Daoy (cell line): ENCODE results near the gene GZMM. TPM values are rescaled to one million over a fixed set of nuclear protein-coding genes. Genes with fewer than 3 reads are reported as not detected.

ENCODE experiments used
- DNase-seq: peaks from one replicate; pipeline ENCODE4 v3.0.0-alpha.2; 2015; ENCODE audit warnings: low read depth
- total RNA-seq: library from RNA; depleted of rRNA; stranded (reverse); fragments of >200 nt; shearing (Covaris generic); gene quantifications from 2 replicates; pipeline ENCODE4 v1.2.3, GENCODE V29; 2014

GZMM gene
- total RNA-seq, 1 experiment from 2014 or later = 4.2 TPM

DNA sequence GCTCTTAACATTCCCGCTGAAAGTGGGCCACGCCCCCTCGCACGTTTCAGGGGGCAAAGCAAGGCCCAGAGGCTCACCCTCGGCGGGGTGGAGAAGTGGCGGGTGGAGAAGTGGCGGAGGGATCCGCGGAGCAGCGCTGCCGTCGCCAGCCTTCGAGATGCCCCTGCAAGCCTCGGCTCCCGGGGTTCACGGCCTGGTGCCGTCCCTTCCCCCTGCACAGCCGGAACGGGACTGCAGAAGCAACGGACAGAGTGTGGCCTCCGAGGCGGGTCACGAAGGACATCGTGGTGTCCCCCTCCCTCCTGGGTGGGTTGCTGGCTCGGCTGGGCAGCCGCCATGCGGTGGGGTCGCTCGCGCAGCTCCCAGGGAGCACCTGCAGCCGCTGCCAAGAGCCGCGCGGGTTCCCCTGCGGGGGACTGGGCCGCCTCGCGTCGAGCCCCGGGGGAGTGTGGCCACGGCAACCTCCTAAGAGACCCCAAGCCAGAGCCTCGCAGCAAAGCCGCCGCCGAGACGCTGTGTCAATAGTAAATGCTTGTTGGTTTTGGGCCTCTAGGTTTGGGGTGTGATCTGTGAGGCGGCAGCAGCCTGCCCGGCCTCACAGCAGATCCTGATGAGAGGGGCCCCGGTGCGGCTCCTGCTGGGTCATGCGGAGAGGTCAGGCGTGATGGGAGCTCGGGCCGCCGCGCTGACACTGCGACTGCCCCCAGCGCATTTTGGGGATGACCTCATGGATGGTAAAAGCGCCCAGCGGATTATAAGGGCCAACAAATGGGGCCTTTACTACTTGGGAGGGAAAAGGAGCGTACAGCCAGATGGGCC lies 31.1 kb upstream of the GZMM start:
- DNase-seq = no peak

DNA sequence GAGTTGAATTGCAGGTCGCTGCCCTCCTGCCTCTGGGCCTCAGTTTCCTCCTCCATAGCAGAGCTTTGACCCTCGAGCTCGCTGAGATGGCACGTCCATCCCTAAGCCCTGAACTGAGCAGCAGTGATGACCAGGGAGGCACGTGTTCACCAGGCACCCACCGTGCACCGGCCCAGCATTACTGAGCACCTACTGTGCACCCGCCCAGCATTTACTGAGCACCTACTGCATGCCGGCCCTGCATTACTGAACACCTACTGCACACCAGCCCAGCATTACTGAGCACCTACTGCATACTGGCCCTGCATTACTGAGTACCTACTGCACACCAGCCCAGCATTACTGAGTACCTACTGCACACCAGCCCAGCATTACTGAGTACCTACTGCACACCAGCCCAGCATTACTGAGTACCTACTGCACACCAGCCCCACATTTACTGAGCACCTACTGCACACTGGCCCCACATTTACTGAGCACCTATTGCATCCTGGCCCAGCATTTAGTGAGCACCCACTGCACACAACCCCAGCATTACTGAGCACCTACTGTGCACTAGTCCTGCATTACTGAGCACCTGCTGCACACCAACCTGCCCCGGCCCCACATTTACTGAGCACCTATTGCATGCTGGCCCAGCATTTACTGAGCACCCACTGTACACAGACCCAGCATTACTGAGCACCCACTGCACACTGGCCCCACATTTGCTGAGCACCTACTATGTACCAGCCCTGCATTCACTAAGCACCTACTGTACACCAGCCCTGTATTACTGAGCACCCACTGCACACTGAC lies 30.3 kb upstream of the GZMM start:
- no peak for DNase-seq

- DNase-seq = no peak
These were observed 29.6 kb upstream of the GZMM start for GRCh38 chr19:514166-514663.

DNA sequence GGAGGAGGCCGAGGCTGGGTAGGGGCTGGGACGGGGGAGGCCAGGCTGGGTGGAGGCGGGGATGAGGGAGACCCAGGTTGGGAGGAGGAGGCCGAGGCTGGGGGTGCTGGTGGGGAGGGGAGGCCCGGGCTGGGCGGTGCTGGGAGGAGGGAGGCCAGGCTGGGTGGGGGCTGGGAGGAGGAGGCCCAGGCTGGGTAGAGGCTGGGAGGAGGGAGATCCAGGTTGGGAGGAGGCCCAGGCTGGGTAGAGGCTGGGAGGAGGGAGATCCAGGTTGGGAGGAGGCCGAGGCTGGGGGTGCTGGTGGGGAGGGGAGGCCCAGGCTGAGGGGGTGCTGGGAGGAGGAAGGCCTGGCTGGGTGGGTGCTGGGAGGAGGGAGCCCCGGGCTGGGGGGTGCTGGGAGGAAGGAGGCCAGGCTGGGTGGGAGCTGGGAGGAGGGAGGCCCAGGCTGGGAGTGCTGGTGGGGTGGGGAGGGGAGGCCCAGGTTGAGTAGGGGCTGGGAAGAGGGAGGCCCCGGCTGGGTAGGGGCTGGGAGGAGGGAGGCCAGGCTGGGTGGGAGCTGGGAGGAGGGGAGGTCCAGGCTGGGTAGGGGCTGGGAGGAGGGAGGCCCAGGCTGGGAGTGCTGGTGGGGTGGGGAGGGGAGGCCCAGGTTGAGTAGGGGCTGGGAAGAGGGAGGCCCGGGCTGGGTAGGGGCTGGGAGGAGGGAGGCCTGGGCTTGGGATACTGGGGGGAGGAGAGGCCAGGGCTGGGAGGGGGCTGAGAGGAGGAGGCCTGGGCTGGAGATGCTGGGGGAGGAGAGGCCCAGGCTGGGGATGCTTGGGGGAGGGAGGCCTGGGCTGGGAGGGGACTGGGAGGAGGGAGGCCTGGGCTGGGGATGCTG lies 25.9 kb upstream of the GZMM start:
- DNase-seq = no peak

- DNase-seq = no peak
These were observed 25.1 kb upstream of the GZMM start for GRCh38 chr19:518598-519231.

DNA sequence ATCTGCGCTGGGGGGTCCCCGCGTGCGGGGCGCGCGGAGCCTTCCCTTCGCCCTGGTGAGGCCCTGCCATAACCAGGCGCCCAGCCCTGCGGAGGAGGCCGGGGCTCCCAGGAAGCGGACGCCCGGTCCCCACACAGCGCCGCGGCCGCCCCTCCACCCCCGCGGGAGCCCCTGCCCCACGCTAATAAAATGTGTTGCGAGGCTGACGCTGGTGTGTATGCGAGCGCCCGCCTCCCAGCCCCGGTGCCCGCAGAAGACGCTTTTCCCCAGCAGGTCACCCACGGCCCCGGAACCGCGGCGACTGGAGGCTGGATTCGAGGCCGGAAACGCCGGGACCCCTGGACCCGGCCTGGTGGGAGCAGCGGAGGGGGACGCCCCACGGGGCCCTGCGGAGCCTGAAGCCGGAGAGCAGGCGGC lies 24.4 kb upstream of the GZMM start:
- no peak for DNase-seq

DNA sequence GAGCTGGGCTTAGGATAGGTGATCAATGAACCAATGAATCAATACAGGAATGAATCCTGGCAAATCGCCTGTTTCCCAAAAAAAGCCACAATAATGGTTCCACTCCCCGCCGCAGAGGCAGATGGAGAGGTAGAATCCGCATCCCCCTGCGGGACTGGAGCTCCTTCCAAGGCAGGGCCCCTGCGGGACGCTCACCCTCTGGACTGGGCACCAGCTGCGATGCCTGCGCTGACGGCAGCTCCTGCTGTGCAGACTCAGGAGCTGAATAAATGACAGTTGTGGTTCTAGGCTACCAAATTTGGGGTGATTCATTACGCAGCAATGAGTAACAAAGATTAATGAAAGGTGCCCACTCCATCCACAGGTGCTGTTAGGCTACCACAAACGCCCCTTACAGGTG lies 21.1 kb upstream of the GZMM start:
- DNase-seq = no peak

GRCh38 chr19:524062-524674 lies 19.7 kb upstream of the GZMM start:
- peak; percentile 64 for DNase-seq

DNA sequence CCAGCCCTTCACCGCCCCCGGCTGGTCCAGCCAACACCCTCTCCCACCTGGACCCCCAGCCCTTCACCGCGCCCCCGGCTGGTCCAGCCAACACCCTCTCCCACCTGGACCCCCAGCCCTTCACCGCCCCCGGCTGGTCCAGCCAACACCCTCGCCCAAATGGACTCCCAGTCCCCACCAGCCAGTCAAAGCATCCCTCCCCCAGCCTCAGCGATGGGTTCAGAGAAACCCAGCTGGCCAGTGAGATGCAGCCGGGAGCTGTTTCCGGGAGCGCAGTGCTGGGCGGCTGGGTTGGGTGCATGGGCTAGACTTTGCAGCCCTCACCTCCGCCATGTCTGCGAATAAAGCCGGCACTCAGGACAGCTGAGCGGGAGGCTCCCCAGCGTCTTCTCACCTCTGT lies 18.8 kb upstream of the GZMM start:
- DNase-seq = no peak

DNA sequence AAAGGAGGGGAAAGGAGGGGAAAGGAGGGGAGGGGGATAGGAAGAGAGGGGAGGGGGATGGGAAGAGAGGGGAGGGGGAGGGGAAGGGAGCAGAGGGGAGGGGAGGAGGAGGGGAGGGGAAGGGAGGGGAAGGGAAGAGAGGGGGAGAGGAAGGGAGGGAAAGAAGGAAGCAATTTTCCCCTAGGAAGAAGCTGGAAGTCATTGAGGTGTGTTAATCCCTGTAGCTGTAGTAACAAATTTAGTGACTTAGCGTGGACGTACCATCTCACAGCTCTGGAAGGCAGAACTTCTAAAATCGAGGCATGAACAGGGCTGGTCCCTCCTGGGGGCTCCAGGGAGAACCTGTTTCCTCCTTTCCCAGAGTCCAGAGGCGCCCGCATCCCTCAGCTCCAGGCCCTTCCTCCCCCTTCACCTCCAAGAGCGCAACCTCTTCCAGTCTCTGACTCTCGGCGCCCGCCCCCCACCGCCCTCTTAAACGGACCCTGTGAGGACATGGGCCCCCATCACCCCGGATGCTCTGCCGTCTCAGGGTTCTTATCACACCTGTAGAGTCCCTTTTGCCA lies 17.9 kb upstream of the GZMM start:
- DNase-seq = no peak

DNA sequence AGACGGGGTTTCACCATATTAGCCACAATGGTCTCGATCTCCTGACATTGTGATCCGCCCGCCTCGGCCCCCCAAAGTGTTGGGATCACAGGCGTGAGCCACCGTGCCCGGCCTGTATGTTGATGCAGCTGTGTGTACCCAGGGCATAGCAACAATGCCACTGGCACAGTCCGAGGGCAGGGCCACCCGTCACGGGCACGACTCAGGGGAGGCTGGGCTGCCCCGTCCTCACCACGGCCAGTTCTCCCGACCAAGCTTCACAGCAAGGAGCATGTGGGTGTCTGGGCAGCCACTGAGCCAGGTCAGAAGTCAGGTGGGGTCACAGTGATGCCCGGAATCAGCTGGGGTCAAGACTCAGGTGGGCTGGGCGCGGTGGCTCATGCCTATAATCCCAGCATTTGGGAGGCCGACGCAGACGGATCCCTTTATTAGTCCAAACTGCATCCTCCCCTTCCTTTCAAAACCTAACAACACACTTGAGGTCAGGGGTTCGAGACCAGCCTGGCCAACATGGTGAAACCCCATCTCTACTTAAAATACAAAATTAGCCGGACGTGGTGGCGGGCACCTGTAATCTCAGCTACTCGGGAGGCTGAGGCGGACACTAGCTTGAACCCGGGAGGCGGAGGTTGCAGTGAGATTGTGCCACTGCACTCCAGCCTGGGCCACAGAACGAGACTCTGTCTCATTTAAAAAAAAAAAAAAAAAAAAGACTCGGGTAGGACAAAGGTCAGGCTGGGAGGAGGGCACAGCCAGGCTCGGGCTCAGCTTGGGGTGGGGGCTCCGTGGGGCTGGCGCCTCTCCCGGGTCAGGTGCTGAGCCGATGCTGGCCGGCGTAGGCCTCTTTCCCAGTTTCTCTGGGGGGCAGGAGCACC lies 13.5 kb upstream of the GZMM start:
- DNase-seq = no peak

- peak; percentile 94 for DNase-seq
These were observed 12.7 kb upstream of the GZMM start for GRCh38 chr19:531009-531752.

- no peak for DNase-seq
These were observed 11.9 kb upstream of the GZMM start, which contains the start of gene CDC34 for GRCh38 chr19:531753-532560. Gene CDC34, plus strand, starts transcription at chr19:531760. Its CDS starts 172 bp downstream, at chr19:531932.

DNA sequence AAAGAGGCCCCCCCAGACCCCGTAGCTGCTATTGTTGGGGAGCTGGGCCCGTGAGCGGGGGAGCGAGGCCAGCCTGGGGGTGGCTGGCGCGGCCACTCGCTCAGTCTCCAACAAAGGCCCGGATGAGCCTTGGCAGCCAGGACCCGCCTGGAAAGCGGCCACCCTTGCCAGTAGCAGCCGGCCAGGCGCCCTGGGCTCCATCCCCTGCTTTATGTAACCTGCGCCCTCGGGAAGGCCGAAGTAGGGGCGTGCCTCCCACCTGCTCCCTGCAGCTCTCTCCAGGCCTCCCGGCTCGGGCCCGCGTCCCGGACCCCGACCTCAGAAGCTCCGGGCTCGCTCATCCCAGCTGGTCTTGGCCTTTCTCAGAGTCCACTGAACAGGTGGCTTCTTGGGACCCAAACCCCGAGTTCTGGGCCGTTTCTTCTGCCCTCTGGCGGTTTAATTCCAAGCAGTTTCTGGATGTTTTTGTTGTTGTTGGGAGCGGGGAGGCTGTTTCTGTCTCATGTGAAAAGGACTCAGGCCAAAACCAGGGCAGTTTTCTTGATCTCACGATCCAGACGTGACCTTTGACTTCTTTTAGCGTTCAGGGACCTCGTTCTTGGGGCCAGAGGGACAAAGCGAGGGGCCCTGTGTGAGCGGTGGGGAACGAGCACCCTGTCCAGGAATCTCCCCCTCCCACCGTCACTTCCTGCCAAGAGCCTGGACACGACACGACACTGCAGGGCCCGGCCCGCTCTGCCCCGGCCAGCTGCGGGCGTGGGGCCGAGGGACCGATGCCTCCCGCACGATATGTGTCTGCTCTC lies 11.1 kb upstream of the GZMM start:
- peak; percentile 59 for DNase-seq

DNA sequence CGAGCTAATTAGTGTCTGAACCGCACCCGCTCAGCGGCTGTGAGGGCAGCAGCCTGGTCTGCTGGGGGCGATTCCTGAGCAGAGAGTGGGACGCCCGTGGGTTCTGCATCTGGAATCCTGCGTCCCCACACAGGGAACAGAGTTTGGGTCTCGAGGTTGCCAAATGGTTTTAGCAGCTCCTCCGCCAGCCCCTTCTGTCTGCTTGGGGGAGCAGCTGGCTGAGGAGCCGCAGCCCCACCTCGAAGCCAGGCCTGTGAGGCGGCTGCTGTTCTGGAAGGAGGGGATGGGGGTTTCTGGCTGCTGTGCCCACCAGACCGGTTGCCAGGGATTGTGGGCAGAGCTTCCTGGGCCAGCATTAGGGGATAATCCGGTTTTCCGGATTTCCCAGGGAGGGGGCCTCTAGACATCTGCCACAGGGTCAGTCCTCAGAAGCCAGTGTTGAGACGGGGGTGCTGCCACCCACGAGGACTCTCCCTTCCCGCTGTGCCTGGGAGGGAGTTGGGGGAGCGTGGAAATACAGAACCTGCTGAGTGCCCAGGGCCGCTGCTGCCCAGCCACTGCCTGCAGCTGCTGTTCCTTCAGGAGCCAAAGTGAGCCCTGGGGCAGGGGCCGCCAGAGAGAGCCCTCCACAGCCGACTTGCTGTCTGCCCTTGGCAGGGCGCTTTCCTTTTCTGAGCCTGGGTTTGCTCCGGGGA lies 10.3 kb upstream of the GZMM start:
- DNase-seq = no peak

GRCh38 chr19:534088-534487 lies 9.8 kb upstream of the GZMM start:
- no peak for DNase-seq
